ENCODE measurements around the gene TFF3.

TFF3 gene

DNA sequence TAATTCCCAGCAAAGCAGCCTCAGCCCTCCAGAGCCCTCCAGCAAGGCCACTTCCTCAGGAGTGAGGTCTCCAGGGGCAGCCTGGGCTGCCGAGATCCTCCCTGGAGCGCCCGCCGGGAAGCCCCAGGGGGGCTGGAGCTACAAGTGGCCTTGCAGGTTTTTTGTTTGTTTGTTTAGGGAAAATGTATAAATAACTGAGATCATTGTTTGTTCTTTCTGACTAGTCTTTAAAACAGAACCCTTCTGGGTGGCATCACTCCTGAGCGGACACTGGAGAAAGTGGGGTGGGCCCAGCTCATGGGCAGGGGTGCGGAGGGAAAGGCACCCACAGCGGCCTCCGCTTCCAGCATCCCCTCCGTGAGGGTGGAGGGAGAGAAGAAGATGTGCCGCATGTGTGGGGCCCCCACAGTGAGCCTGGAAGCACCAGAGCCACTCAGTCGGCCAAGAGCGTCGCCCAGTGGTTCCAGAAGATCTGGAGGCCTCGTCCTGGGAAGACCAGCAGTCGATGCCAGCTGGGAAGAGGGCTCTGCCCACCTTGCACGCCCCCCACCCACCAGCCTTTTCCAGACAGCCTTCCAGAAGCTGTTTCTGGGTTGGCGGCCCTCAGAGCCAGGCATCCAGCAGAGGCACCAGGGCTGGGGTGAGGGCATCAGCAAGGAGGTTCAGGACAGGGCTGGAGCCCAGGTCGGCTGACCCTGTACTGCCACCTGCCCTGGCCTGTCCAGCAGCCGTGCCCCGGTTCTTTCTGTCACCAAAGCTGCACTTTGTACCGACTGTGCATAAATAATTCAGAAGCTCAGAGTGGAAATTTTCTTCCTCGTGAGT is 34.6 kb downstream of the TFF3 start:
- CTCF ChIA-PET, result no interaction called here
- DNase-seq (ENCODE audit: extremely low spot score), result no peak
- POLR2A ChIA-PET, result no interaction called here
- TF ChIP-seq LEF1 (IDR thresholded peaks at IDR 0.05; ENCODE audit: borderline replicate concordance) (no peak), ELF4 (IDR thresholded peaks at IDR 0.05) (no peak), SUZ12 (IDR thresholded peaks at IDR 0.05) (no peak), FOXM1 (IDR thresholded peaks at IDR 0.05; ENCODE audit: borderline replicate concordance) (no peak), L3MBTL2 (conservative IDR thresholded peaks at IDR 0.05) (no peak)

DNA sequence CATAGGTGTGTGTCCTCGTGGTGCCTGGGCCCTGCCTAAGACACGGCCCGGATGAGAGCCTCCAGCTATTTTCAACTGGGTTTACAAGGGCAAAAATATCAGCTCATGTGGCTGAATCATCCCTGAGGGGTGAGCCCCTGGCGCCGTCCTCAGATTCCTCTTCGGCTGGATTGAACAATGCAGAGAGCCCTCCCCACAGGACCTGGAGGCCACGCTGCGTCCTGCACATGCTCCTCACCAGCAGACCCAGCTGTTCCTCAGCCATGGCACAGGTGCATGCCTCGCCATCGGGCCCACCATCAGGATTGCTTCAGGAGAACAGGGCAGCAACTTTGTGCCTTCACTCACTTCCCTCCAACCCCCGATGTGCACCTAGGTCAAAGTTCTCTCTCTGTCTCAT is 35.3 kb downstream of the TFF3 start:
- DNase-seq (ENCODE audit: extremely low spot score), result no peak
- POLR2A ChIA-PET, result no interaction called here
- CTCF ChIA-PET, result interaction anchor here (0.7 kb wide), 1 partner anchor 16 kb away, joined by 3 read pairs; no protein-coding TSS in a partner anchor
- TF ChIP-seq FOXK2 (IDR thresholded peaks at IDR 0.05) (no peak), NFRKB (IDR thresholded peaks at IDR 0.05) (no peak), BHLHE40 (IDR thresholded peaks at IDR 0.05; ENCODE audit: borderline replicate concordance) (no peak), FOXA1 (IDR thresholded peaks at IDR 0.05) (no peak), SP1 (IDR thresholded peaks at IDR 0.05) (no peak), CTBP1 (IDR thresholded peaks at IDR 0.05; ENCODE audit: borderline replicate concordance) (no peak), SUZ12 (IDR thresholded peaks at IDR 0.05) (no peak), TARDBP (IDR thresholded peaks at IDR 0.05) (no peak), ZNF384 (IDR thresholded peaks at IDR 0.05) (no peak), LEF1 (IDR thresholded peaks at IDR 0.05; ENCODE audit: borderline replicate concordance) (no peak), PKNOX1 (IDR thresholded peaks at IDR 0.05) (no peak), L3MBTL2 (conservative IDR thresholded peaks at IDR 0.05) (no peak), HDGF (IDR thresholded peaks at IDR 0.05; ENCODE audit: borderline replicate concordance) (no peak), FOXM1 (IDR thresholded peaks at IDR 0.05; ENCODE audit: borderline replicate concordance) (no peak)

- ChIA-PET POLR2A (no interaction called here), CTCF (interaction anchor here (0.7 kb wide), 1 partner anchor 15 kb away, joined by 3 read pairs; no protein-coding TSS in a partner anchor)
- no peak for DNase-seq (ENCODE audit: extremely low spot score)
- TF ChIP-seq ELF4 (IDR thresholded peaks at IDR 0.05), result no peak
- no peak for TF ChIP-seq FOXK2 (IDR thresholded peaks at IDR 0.05)
- TF ChIP-seq ZNF384 (IDR thresholded peaks at IDR 0.05), result no peak
- TF ChIP-seq TARDBP (IDR thresholded peaks at IDR 0.05), result no peak
- TF ChIP-seq BHLHE40 (IDR thresholded peaks at IDR 0.05; ENCODE audit: borderline replicate concordance), result no peak
Measured at GRCh38 chr21:42279341-42279871, 35.8 kb downstream of the TFF3 start.

DNA sequence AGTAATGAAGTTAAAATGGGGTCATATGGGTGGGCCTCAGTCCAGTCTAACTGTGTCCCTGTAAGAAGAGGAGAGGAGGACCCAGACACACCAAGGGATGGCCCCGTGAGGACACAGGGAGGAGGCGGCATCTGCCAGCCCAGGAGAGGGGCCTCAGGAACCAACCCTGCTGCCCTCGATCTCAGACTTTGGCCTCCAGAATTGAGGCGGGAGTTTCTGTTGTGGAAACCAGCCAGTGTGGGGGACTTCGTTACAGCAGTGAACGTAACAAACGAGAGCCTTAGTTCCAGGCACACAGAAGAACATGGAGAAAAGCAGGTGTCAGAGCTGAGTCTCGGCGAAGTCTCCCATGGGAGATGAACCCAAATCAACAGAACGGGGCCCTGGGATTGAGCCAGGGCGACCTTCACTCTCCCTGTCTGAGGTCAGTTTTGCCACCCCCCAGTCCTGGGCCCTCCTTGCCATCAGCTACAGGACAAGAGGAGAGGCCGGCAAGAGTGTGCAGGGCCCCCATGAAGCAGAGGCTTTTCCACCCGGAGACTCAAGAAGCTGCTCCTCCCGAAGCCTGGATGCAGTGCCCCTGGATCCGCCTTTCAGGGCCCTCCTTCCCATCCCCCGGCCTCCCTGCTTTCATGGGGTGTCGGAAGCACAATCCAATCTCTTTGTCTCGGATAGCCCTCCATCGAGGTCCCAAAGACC is 36.6 kb downstream of the TFF3 start:
- TF ChIP-seq CTBP1 (IDR thresholded peaks at IDR 0.05; ENCODE audit: borderline replicate concordance) (no peak), SP1 (IDR thresholded peaks at IDR 0.05) (no peak), FOXM1 (IDR thresholded peaks at IDR 0.05; ENCODE audit: borderline replicate concordance) (no peak), ELF4 (IDR thresholded peaks at IDR 0.05) (no peak), BHLHE40 (IDR thresholded peaks at IDR 0.05; ENCODE audit: borderline replicate concordance) (no peak), PKNOX1 (IDR thresholded peaks at IDR 0.05) (no peak), FOXK2 (IDR thresholded peaks at IDR 0.05) (no peak), FOXA1 (IDR thresholded peaks at IDR 0.05) (no peak), HDGF (IDR thresholded peaks at IDR 0.05; ENCODE audit: borderline replicate concordance) (no peak), ZNF384 (IDR thresholded peaks at IDR 0.05) (no peak), ARNT (IDR thresholded peaks at IDR 0.05) (no peak), SUZ12 (IDR thresholded peaks at IDR 0.05) (no peak), NFRKB (IDR thresholded peaks at IDR 0.05) (no peak), LEF1 (IDR thresholded peaks at IDR 0.05; ENCODE audit: borderline replicate concordance) (no peak)
- CTCF ChIA-PET, result no interaction called here
- POLR2A ChIA-PET, result no interaction called here
- DNase-seq (ENCODE audit: extremely low spot score), result no peak

DNA sequence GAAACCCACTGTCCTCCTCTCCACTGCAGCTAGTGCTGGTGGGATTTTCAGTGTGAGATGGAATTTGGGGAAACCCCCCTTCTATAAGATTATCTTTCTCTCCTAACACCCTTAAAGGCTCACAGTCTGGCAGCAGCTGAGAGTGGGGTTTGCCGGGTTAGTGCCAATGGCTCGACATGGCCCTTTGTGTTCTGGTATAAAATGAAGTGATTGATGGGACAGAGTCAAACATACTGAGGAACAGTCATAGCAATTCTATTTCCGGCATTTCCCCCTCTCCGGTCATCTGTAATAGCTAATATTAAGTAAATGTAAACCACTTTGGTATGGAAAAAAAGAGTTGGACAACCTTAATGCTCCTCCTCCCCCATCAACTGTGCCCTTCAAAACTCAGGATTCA is 37.6 kb downstream of the TFF3 start:
- ChIA-PET POLR2A (no interaction called here), CTCF (no interaction called here)
- no peak for TF ChIP-seq BHLHE40 (IDR thresholded peaks at IDR 0.05; ENCODE audit: borderline replicate concordance)
- TF ChIP-seq ZNF384 (IDR thresholded peaks at IDR 0.05), result no peak
- TF ChIP-seq PKNOX1 (IDR thresholded peaks at IDR 0.05), result no peak
- no peak for TF ChIP-seq ARNT (IDR thresholded peaks at IDR 0.05)
- no peak for TF ChIP-seq FOXM1 (IDR thresholded peaks at IDR 0.05; ENCODE audit: borderline replicate concordance)
- no peak for TF ChIP-seq TARDBP (IDR thresholded peaks at IDR 0.05)
- no peak for TF ChIP-seq LEF1 (IDR thresholded peaks at IDR 0.05; ENCODE audit: borderline replicate concordance)
- TF ChIP-seq ELF4 (IDR thresholded peaks at IDR 0.05), result no peak
- no peak for TF ChIP-seq NFRKB (IDR thresholded peaks at IDR 0.05)
- no peak for TF ChIP-seq HDGF (IDR thresholded peaks at IDR 0.05; ENCODE audit: borderline replicate concordance)
- no peak for TF ChIP-seq SUZ12 (IDR thresholded peaks at IDR 0.05)
- DNase-seq (ENCODE audit: extremely low spot score), result no peak

Data from HEK293T (cell line).